WERI-Rb-1 (cell line): Measurements from ENCODE around the gene CCDC88B.

Source experiments
- DNase-seq: peaks from one replicate; pipeline ENCODE4 v3.0.0-alpha.2; 2020
- H3K27ac ChIP-seq: fragments of 250-450 bp; sonication (Bioruptor Pico); 2 replicates; pipeline ENCODE4 v1.5.1; 2020; ENCODE audit warnings: mild to moderate bottlenecking, moderate library complexity
- H3K27me3 ChIP-seq: fragments of 250-450 bp; sonication (Bioruptor Pico); 2 replicates; pipeline ENCODE4 v1.5.1; 2021; ENCODE audit warnings: mild to moderate bottlenecking, low read depth, moderate library complexity; ENCODE audit not compliant: insufficient read depth, severe bottlenecking
- H3K36me3 ChIP-seq: fragments of 250-450 bp; sonication (Bioruptor Pico); 2 replicates; pipeline ENCODE4 v1.5.1; 2020; ENCODE audit warnings: mild to moderate bottlenecking, moderate library complexity
- H3K4me3 ChIP-seq: 2 replicates; pipeline ENCODE4 v1.5.1; 2011; ENCODE audit warnings: low read depth, mild to moderate bottlenecking, control low read depth, low read length
- H3K9me3 ChIP-seq: fragments of 250-450 bp; sonication (Bioruptor Pico); 2 replicates; pipeline ENCODE4 v1.5.1; 2021; ENCODE audit warnings: mild to moderate bottlenecking, moderate library complexity; ENCODE audit not compliant: severe bottlenecking
- TF ChIP-seq, protein P1 (sequence below): IDR thresholded peaks from 2 replicates; pipeline ENCODE4 v1.5.1; 2011; ENCODE audit warnings: low read depth, mild to moderate bottlenecking, control low read depth, inconsistent platforms, low read length

CCDC88B gene

DNA sequence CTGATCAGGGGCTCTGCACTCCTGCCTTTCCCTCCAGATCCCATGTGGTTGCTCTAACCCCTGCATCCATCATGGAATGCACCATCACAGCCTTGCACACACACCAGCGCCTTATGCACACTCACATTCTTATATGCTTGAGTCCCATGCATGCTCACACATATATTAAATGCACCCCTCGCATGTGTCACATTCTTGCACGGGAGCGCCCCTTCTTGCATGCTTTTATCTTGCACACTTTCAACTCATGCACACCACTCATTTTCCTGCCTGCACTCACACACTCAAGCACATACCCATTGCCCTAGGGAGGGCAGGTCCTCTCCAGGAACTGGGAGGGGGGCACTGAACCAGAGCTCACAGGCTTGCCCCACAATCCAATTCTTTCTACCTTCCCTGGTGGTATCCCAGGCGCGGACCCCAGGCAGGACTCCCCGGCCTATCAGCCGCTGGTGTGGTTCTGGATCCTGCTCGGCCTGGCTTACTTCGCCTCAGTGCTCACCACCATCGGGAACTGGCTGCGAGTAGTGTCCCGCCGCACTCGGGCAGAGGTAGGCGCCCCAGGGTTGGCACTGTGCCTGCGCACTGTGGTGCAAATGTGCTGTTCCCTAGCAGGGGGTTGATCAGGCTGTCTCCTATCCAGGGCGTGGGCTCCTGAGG lies 42.2 kb upstream of the CCDC88B start:
- no peak overlapping the region for H3K27ac ChIP-seq
- no peaks in the 10 kb centered on the region for H3K9me3 ChIP-seq
- TF ChIP-seq, protein P1, sequence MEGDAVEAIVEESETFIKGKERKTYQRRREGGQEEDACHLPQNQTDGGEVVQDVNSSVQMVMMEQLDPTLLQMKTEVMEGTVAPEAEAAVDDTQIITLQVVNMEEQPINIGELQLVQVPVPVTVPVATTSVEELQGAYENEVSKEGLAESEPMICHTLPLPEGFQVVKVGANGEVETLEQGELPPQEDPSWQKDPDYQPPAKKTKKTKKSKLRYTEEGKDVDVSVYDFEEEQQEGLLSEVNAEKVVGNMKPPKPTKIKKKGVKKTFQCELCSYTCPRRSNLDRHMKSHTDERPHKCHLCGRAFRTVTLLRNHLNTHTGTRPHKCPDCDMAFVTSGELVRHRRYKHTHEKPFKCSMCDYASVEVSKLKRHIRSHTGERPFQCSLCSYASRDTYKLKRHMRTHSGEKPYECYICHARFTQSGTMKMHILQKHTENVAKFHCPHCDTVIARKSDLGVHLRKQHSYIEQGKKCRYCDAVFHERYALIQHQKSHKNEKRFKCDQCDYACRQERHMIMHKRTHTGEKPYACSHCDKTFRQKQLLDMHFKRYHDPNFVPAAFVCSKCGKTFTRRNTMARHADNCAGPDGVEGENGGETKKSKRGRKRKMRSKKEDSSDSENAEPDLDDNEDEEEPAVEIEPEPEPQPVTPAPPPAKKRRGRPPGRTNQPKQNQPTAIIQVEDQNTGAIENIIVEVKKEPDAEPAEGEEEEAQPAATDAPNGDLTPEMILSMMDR: no peak
- H3K36me3 ChIP-seq: no peaks in the 10 kb centered on the region
- peaks cover 6% of the 10 kb centered on the region for H3K27me3 ChIP-seq
- no peak for DNase-seq
- no peak overlapping the region for H3K4me3 ChIP-seq

- H3K9me3 ChIP-seq: no peaks in the 10 kb centered on the region
- H3K27me3 ChIP-seq: no peaks in the 10 kb centered on the region
- H3K36me3 ChIP-seq: no peaks in the 10 kb centered on the region
- no peak for DNase-seq
- H3K4me3 ChIP-seq: no peak overlapping the region
- no peak overlapping the region for H3K27ac ChIP-seq
- TF ChIP-seq, protein P1: no peak
Observed at GRCh38 chr11:64298966-64299846, 40.8 kb upstream of the CCDC88B start.

DNA sequence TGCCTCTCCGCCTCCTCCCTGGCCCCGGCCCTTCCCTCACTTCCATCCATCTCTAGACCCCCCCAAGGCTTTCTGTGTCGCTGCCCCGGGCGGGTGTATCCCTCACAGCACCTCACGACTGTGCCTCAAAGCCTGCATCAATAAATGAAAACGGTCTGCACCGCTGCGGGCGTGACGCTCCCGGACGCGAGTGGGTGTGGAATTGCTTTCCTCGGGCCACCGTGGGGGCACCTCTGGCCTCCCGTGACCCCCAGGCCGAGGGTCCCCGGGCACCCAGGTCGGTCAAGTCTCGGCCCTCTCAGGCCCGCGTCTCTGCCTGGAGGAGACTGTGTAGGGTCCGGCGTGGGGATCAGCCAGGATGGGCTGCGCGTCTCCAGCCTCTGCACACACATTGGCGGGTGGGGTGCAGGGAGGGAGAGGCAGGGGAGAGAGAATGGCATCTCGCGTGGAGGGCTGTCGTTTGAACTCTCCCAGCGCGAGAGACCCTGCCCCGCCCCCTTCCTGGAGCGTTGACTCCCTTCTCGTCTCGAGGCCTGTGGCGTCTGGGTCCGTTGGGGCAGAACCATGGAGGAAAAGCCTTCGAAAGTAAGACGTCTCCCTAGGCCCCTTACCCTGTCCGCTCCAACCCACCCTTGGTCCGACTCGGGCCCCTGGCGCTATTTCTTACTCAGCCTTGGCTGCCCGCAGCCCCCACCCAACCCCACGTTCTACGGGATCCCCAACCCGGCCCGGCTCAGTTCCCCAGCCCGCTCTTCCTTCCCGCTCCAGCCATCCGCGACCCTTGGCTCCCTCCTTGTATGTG lies 40.0 kb upstream of the CCDC88B start, which contains the start of gene CATSPERZ:
Gene CATSPERZ, plus strand, starts transcription at position 512 of the 802 bp plus-strand sequence. Its CDS starts 53 bp downstream, at position 565.
- TF ChIP-seq, protein P1: no peak
- H3K27me3 ChIP-seq: no peaks in the 10 kb centered on the region
- H3K27ac ChIP-seq: no peak within 1 kb of the TSS
- no peaks in the 10 kb centered on the region for H3K9me3 ChIP-seq
- H3K36me3 ChIP-seq: no peaks in the 10 kb centered on the region
- DNase-seq: no peak
- H3K4me3 ChIP-seq: peak within 1 kb of the TSS; percentile 37

DNA sequence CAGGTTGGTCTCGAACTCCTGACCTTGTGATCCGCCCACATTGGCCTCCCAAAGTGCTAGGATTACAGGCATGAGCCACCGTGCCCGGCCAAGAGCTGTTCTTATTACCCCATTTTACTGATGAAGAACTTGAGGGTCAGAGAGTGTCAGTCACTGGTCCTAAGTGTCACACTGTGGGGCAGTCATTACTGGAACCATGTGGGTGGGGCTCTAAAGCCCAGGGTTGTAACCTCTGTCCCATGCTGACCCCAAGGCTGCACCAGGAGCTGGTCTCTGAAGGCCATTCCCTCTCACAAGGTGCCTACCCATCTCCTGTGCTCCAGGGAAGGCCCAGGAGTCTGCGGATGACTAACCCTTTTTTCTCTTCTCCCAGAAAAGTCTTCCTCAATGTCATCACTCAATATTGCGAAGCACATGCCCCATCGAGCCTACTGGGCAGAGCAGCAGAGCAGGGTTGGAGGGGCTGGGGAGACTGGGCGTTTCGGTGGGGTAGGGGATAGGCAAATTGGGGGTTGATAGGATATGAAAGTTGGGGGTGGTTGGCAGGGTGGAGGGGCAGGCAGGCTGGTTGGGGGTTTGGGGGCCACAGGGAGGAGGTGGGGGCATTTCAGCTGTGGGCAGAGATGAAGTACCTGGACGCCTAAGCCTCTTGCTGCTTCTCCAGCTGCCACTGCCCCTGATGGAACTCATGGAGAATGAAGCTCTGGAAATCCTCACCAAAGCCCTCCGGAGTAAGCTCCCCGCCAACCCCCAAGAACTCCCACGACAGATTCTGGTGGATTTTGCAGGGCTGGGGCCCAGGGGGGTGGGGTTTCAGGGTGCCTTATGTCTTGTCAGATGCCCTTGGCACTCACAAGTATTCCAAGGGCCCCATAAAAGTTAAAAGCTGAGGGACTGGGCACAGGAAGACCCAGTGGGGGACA lies 36.6 kb upstream of the CCDC88B start:
- no peaks in the 10 kb centered on the region for H3K27me3 ChIP-seq
- no peaks in the 10 kb centered on the region for H3K9me3 ChIP-seq
- H3K27ac ChIP-seq: no peak overlapping the region
- TF ChIP-seq, protein P1: no peak
- no peak for DNase-seq
- no peak overlapping the region for H3K4me3 ChIP-seq
- peaks cover 4% of the 10 kb centered on the region for H3K36me3 ChIP-seq

GRCh38 chr11:64304032-64304315 lies 36.0 kb upstream of the CCDC88B start:
- no peak overlapping the region for H3K4me3 ChIP-seq
- no peak for DNase-seq
- TF ChIP-seq, protein P1: no peak
- H3K27me3 ChIP-seq: no peaks in the 10 kb centered on the region
- H3K9me3 ChIP-seq: no peaks in the 10 kb centered on the region
- peaks cover 4% of the 10 kb centered on the region for H3K36me3 ChIP-seq
- H3K27ac ChIP-seq: no peak overlapping the region
